HPDE6-E6E7 (cell line): ENCODE measurements around the gene C14orf132.

ENCODE experiments used
- DNase-seq: peaks from one replicate; pipeline ENCODE4 v3.0.0; 2011; ENCODE audit warnings: missing footprints; ENCODE audit errors: extremely low spot score

Gene C14orf132

GRCh38 chr14:96039633-96040311 is 610 bp downstream of the C14orf132 start:
- DNase-seq = no peak

GRCh38 chr14:96040828-96041371 is 1.7 kb downstream of the C14orf132 start:
- DNase-seq = no peak

- no peak for DNase-seq
Observed at GRCh38 chr14:96042248-96042930, 3.2 kb downstream of the C14orf132 start.

- no peak for DNase-seq
Observed at GRCh38 chr14:96046630-96047029, 7.5 kb downstream of the C14orf132 start.

- DNase-seq = no peak
Observed at GRCh38 chr14:96047101-96047500, 7.9 kb downstream of the C14orf132 start.

GRCh38 chr14:96049932-96050331 is 10.8 kb downstream of the C14orf132 start:
- DNase-seq = no peak

- no peak for DNase-seq
Observed at GRCh38 chr14:96050482-96050881, 11.3 kb downstream of the C14orf132 start.

GRCh38 chr14:96051231-96051630 is 12.1 kb downstream of the C14orf132 start:
- DNase-seq = no peak

- DNase-seq = no peak
Observed at GRCh38 chr14:96051642-96052540, 12.7 kb downstream of the C14orf132 start.

- DNase-seq = no peak
Observed at GRCh38 chr14:96052541-96053247, 13.5 kb downstream of the C14orf132 start.

GRCh38 chr14:96053248-96053599 is 14.1 kb downstream of the C14orf132 start:
- DNase-seq = no peak

GRCh38 chr14:96053600-96054381 is 14.6 kb downstream of the C14orf132 start:
- DNase-seq = no peak

- no peak for DNase-seq
Observed at GRCh38 chr14:96054661-96055060, 15.5 kb downstream of the C14orf132 start.

- no peak for DNase-seq
Observed at GRCh38 chr14:96055065-96055752, 16.0 kb downstream of the C14orf132 start.

- DNase-seq = no peak
Observed at GRCh38 chr14:96055753-96056508, 16.8 kb downstream of the C14orf132 start.

- no peak for DNase-seq
Observed at GRCh38 chr14:96056509-96057422, 17.6 kb downstream of the C14orf132 start.

GRCh38 chr14:96057738-96058137 is 18.6 kb downstream of the C14orf132 start:
- DNase-seq = no peak

GRCh38 chr14:96058576-96059200 is 19.5 kb downstream of the C14orf132 start:
- DNase-seq = no peak
